Activated T-helper 2 cell treated with anti-CD3 and anti-CD28 coated beads, Interferon-gamma antibody, Interleukin-2, Interleukin-4, amounts not matched to agents 10 μg/mL and 5 μg/mL and 100 μg/mL, durations not matched to agents 14 hours and 24 hours and 36 hours (primary cell): Measurements from ENCODE around the gene KLHDC8B. TPM values are rescaled to one million over a fixed set of nuclear protein-coding genes. Genes with fewer than 3 reads are reported as not detected.

Source experiments
- DNase-seq: peaks from one replicate; pipeline ENCODE4 v3.0.0; 2021; ENCODE audit warnings: low spot score
- H3K27ac Mint-ChIP-seq: one replicate; pipeline ENCODE4 v1.8.0; 2021; ENCODE audit warnings: mixed read lengths
- H3K27me3 Mint-ChIP-seq: one replicate; pipeline ENCODE4 v1.8.0; 2021; ENCODE audit warnings: low read depth, mixed read lengths
- H3K36me3 Mint-ChIP-seq: one replicate; pipeline ENCODE4 v1.8.0; 2021; ENCODE audit warnings: low read depth, mixed read lengths
- H3K4me1 Mint-ChIP-seq: one replicate; pipeline ENCODE4 v1.8.0; 2021; ENCODE audit warnings: low read depth, mixed read lengths
- H3K4me3 Mint-ChIP-seq: one replicate; pipeline ENCODE4 v1.8.0; 2021; ENCODE audit warnings: low read depth, mild to moderate bottlenecking, moderate library complexity, mixed read lengths
- H3K9me3 Mint-ChIP-seq: one replicate; pipeline ENCODE4 v1.8.0; 2021; ENCODE audit warnings: mixed read lengths
- intact Hi-C: fragments of 100-400 bp; cut with micrococcal nuclease; formaldehyde crosslinking; loops from one replicate; pipeline ENCODE4 v1.15.1; 2023
- total RNA-seq: library from RNA; stranded (reverse); gene quantifications from 2 replicates; pipeline ENCODE4 v1.2.3, GENCODE V29; 2022

Gene KLHDC8B
- total RNA-seq, 1 donor from 2014 or later = 2.6 TPM

DNA sequence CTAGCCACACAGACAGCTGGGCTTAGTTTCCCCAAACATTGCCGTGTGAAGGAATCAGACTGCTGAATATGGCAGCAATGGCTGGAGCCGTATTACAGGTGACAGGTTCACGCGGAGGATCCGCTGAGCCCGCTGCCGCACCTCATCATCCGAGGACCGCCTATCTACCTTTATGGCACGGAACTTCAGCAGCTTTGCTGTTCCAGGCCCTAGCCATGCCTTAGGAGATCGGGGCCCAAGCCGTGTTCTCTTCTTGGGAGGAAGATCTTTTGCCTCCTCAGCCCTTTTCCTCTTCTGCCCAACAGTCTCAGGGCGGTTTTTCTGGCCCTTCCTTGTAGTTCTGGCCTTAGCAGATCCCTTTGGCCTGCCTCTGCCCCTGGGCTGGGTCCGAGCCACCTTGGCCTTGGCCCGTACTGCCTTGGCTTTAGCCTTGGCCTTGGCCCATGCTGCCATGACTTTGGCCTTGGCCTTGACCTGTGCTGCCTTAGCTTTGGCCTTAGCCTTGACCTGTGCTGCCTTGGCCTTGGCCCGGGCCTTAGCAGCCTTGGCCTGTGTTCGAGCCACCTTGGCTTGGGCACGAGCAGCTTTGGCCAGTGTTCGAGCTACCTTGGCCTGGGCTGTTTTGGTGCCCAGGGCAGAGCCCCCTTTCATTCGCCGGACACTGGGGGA, 8.5 kb upstream of the KLHDC8B start:
- Mint-ChIP-seq H3K27ac (no peak overlapping the region), H3K4me1 (peaks cover 20% of the 10 kb centered on the region), H3K27me3 (no peaks in the 10 kb centered on the region), H3K4me3 (no peak overlapping the region), H3K36me3 (peaks cover 42% of the 10 kb centered on the region), H3K9me3 (no peaks in the 10 kb centered on the region)
- DNase-seq = no peak
- intact Hi-C loops = loop anchor here (10.0 kb wide), 1 partner anchor 178 kb away; no protein-coding TSS in a partner anchor

DNA sequence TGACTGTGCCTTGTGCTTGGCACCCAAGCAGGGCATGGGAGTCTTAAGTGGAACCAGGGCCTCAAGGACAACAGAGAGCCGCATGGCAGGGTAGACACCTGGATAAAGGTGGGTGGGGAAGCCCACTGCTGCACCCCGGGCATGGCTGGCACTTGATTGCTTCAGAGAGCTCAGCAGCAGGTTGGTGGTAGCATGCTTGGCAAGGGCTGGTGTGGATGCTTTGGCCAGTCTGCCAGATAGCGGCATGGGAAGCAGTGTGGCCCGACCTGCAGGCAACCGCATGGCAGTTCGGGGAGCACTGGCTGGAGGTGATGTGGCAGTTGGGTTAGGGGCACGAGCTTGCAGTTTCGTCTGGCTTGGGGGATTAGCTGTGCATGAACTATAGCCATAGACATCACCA, 7.8 kb upstream of the KLHDC8B start:
- H3K27me3 Mint-ChIP-seq = no peaks in the 10 kb centered on the region
- no peaks in the 10 kb centered on the region for H3K9me3 Mint-ChIP-seq
- H3K4me3 Mint-ChIP-seq = no peak overlapping the region
- H3K36me3 Mint-ChIP-seq = peaks cover 42% of the 10 kb centered on the region
- peaks cover 20% of the 10 kb centered on the region for H3K4me1 Mint-ChIP-seq
- no peak for DNase-seq
- intact Hi-C loops = loop anchor here (10.0 kb wide), 1 partner anchor 179 kb away; no protein-coding TSS in a partner anchor
- no peak overlapping the region for H3K27ac Mint-ChIP-seq

DNA sequence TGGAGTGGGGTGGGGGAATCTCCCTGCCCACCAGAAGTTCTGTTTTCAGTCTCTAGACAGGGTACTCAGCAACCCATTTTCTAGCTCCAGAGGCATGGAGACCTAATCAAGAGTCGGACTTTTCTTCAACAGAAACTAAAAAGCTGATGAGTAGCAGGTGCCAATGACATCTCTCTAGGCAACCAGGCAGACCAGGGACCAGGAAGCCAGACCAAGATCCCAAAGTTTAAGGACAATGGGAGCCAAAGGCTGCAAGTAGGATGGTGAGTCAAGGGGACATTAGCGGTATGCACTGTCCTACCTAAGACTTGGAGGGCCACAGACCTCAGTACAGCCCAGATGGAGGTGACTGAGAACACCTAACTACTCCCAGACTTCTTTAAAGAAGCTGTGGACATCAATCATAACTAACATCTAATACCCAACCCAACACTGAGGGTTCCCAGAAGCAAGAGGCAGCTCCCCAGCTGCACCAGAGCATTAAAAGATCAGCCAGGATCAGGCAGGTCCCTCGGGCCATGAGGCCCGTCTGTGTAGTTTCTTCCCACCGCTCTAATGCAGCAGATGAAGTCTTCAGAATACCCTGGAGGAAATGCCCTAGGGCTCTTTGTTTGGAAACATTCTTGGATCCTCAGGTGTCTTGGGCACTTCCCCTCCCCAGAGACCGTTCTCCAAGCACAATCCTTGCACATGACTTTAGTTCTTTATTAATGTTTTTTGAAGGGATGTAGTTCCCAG, 6.2 kb upstream of the KLHDC8B start:
- Mint-ChIP-seq H3K27ac (peak overlapping the region; percentile 81), H3K36me3 (peaks cover 42% of the 10 kb centered on the region), H3K27me3 (no peaks in the 10 kb centered on the region), H3K4me1 (peaks cover 20% of the 10 kb centered on the region), H3K9me3 (no peaks in the 10 kb centered on the region), H3K4me3 (peak overlapping the region; percentile 93)
- DNase-seq = no peak
- intact Hi-C loops = loop anchor here (5.0 to 10.0 kb wide), 3 partner anchors 43 to 180 kb away; partner anchors contain the start of genes USP19 and USP4

DNA sequence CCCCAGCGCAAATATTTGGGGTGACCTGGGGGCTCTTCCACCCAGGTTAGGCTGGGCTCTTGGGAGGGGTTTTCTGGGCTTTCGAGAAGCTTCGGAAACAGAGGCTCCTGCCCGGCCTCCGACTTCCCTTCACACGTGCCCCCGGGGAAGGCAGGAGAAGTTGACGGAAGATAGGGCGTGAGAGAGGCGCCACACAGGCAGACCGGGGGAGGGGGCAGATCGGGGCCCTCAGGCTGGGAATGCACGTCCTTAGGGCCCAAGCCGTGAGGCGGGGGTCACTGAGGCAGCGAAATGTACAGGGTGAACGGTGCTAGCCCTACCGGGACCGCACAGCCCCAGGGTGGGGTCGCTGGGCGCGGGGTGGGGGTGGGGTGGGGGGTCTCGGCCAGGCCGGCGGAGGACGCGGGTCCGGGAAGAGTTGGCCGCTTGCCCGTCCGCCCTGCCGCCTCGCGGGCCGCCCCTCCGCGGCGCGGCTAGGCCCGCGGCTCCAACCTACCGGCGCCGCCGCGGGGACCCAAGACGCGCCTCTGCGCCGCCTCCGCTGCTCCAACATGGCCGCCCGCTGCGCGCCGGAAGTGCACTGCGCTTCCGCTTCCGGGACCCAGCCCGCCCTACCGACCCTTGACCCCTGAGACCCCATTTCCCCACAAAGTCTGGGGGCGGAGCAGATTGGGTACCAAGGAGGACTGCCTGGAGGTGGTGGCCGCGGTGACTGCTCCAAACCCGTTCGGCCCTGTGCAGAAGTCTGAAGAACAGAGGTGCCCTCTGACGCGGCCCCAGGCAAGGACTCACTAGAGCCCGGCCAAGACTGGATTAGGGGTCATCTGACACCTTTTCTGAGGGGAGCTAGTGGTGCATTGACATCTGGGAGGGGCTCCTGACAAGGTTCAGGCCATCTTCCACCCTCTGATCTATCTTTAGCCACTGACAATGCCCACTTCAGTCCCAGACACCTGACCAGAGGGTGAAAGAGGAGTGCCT, 5.3 kb upstream of the KLHDC8B start, which contains the start of gene CCDC71:
TSS of gene CCDC71 (minus strand) at position 561 of the 981 bp plus-strand sequence. CDS start 2,123 bp downstream, outside the sequence.
- peak within 1 kb of the TSS; percentile 93 for H3K4me3 Mint-ChIP-seq
- H3K27me3 Mint-ChIP-seq = no peaks in the 10 kb centered on the region
- H3K4me1 Mint-ChIP-seq = peaks cover 24% of the 10 kb centered on the region
- H3K27ac Mint-ChIP-seq = peak within 1 kb of the TSS; percentile 85
- H3K9me3 Mint-ChIP-seq = no peaks in the 10 kb centered on the region
- H3K36me3 Mint-ChIP-seq = peaks cover 42% of the 10 kb centered on the region
- peak; percentile 72 for DNase-seq
- intact Hi-C loops = loop anchor here (5.0 to 10.0 kb wide), 3 partner anchors 44 to 181 kb away; partner anchors contain the start of genes USP19 and USP4

DNA sequence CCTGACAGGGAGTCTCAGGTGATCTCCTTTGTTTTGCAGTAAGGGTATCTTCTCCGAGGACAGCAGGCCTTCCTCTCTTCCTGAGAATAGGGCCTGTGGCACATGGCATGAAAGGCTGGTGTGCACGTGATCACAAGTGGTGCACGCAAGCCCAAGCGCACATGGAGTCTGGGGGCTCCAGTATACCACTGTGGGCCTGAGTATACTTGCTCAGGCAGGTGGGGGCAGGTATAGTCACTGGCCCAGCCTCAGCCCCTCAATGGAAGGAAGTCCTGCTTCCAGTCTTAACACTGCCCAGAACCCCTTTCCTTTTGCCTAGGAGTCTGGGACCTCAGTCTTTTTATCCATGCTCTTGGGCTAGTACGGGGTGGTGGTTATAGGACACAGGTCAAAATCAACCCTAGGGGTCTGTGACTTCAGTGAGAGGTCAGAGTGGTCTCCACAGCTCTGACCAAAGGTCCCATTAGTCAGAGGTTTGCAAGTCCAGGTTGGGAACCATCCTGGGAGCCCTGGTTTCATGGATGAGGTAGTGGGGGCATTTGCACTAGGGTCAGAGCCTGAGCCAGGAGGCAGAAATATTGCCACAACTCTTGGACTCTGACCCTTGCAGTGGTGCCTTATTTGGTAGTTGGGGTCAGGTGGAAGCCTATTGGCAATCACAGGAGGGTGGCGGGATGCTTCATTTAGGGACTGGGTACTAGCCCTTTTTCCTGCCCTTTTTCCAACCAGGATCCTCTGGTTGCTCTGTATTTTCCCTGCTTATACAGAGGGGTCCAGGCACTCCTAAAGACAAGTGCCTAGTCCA, 4.4 kb upstream of the KLHDC8B start:
- H3K4me3 Mint-ChIP-seq = peak overlapping the region; percentile 85
- H3K27ac Mint-ChIP-seq = peak overlapping the region; percentile 85
- H3K9me3 Mint-ChIP-seq = no peaks in the 10 kb centered on the region
- no peaks in the 10 kb centered on the region for H3K27me3 Mint-ChIP-seq
- DNase-seq = no peak
- H3K36me3 Mint-ChIP-seq = peaks cover 39% of the 10 kb centered on the region
- peaks cover 22% of the 10 kb centered on the region for H3K4me1 Mint-ChIP-seq
- intact Hi-C loops = loop anchor here (5.0 to 10.0 kb wide), 3 partner anchors 45 to 182 kb away; partner anchors contain the start of genes USP19 and USP4

DNA sequence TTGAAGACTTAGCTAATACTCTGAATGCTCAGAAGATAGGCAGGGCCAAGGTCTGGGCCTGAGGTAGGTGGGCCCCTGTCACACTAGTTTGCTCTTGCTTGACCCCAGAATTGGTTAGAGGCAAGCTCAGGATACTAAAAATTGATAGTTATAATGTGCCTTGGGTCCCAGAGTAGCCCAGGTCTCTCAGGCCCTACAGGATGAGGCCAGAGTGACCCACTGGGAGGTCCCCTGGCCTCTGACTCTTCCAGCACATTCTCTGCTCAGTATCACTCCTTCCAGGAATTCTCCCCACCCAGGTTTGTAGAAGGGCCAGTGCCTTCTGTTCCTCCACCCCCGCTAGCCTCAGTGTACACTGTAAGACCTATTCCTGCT, 667 bp upstream of the KLHDC8B start:
- Mint-ChIP-seq H3K36me3 (peaks cover 7% of the 10 kb centered on the region), H3K27me3 (no peaks in the 10 kb centered on the region), H3K4me3 (peak overlapping the region; percentile 84), H3K27ac (peak overlapping the region; percentile 48), H3K4me1 (peaks cover 9% of the 10 kb centered on the region), H3K9me3 (no peaks in the 10 kb centered on the region)
- intact Hi-C loops = loop anchor here (1.0 to 10.0 kb wide), 2 partner anchors 104 to 279 kb away; partner anchors contain the start of gene C3orf62
- DNase-seq = no peak

DNA sequence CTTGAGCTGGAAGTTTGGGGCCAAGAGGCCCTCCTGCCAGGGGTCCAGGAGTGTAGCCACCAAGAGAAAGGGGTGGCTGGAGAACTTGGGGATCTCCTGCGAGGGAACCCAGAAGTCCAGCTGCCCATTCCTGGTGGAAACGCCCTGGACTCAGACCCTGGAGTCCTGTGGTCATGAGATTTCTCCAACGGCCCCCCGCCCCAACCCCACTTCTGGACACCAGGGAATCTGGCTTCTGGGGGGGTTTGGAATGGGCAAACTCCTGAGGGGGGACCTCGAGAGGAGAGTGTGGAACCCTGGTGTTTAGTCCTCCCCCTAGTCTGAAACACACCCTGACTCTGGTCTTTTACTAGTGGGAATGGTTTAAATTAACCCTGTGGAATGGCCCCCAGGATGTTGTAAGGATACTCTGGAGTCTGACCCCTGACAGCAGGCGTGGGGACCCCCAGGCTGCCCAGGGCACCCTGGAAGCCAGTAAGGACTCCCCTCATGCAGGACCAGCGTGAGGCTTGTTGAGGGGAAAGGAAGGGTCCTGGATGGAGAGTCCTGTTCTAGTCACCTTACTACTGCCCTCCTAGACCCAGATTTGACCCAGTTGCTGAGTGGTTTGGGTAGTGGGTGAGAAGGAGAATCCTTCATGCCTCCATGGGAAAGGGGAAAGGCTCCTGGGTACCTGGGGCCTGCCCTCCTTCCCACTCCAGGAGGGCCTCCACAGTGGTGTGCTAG, 540 bp downstream of the KLHDC8B start:
- intact Hi-C loops = loop anchor here (1.0 to 10.0 kb wide), 2 partner anchors 103 to 277 kb away; partner anchors contain the start of gene C3orf62
- Mint-ChIP-seq H3K27me3 (no peaks in the 10 kb centered on the region), H3K9me3 (no peaks in the 10 kb centered on the region), H3K27ac (no peak overlapping the region), H3K36me3 (no peaks in the 10 kb centered on the region), H3K4me3 (peak overlapping the region; percentile 39), H3K4me1 (peaks cover 5% of the 10 kb centered on the region)
- DNase-seq = no peak

DNA sequence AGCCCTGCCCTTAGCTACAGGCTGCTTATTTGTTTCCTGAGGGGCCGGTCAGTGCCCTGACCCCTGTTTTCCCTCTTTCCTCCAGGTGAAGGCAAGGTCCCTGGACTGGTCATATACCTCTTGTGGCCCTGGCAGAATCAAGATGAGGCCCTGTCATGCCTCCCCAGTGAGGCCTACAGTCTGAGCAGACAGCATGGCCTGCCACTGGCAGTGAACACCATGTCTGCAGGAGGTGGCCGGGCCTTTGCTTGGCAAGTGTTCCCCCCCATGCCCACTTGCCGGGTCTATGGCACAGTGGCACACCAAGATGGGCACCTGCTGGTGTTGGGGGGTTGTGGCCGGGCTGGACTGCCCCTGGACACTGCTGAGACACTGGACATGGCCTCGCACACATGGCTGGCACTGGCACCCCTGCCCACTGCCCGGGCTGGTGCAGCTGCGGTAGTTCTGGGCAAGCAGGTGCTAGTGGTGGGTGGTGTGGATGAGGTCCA, 1.2 kb downstream of the KLHDC8B start:
- Mint-ChIP-seq H3K27me3 (no peaks in the 10 kb centered on the region), H3K9me3 (no peaks in the 10 kb centered on the region), H3K4me1 (peaks cover 5% of the 10 kb centered on the region), H3K36me3 (no peaks in the 10 kb centered on the region), H3K4me3 (peak overlapping the region; percentile 30), H3K27ac (no peak overlapping the region)
- no peak for DNase-seq
- intact Hi-C loops = loop anchor here (10.0 kb wide), 1 partner anchor 102 kb away; the partner anchor contains the start of gene C3orf62

DNA sequence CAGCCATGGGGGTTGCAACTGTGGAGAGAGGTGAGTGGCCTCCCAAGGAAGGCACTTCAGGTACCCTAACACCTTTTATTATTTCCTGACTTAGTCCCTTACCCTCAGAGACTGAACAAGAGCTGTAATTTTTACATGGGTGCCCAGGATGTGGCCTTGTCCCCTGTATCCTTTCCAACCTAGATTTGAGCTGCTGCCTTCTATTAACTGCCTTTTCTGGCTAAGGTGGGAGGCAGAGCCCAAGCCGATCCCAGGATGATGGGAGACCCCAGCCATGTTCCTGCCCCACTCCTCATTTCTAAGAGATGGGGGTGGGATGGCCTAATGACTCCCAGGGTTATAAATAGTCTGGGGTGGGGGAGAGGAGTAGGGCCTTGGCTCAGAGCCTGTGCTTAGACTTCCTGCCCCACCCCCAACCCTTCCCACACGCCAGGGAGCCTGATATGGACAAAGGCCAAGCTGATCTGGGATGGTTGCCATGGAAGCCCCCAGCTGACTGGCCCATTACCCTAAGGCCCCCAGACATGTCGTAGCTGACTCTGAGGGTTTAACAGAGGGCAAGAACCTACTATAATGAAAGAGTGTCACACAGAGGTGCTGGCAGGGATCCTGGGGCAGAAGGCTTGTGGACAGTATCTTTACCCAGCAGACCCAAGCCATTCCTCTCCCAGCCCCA, 1.9 kb downstream of the KLHDC8B start:
- Mint-ChIP-seq H3K4me1 (peaks cover 5% of the 10 kb centered on the region), H3K27ac (no peak overlapping the region), H3K36me3 (no peaks in the 10 kb centered on the region), H3K9me3 (no peaks in the 10 kb centered on the region), H3K4me3 (no peak overlapping the region), H3K27me3 (no peaks in the 10 kb centered on the region)
- DNase-seq = no peak
- intact Hi-C loops = loop anchor here (10.0 kb wide), 1 partner anchor 102 kb away; the partner anchor contains the start of gene C3orf62

DNA sequence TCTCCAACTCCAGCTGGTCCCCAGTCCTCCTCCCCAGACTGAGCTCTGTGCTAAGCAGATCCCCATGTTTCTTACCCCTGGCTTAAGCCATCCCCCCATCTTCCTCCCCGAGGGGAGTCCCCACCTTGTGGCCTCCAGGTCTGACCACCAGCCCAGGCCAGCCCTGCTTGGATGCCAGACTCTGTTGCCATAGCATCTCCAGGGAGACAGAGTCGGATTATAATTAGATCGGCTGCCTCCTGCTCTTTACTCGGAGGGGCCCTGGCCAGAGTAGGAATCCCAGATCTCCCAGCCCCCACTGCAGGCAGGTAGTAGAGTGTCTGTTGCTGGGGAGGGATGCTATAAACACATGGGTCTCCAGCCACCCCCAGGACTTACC, 2.4 kb downstream of the KLHDC8B start:
- intact Hi-C loops = loop anchor here (10.0 kb wide), 1 partner anchor 101 kb away; the partner anchor contains the start of gene C3orf62
- Mint-ChIP-seq H3K27me3 (peaks cover under 1% of the 10 kb centered on the region), H3K27ac (no peak overlapping the region), H3K4me3 (no peak overlapping the region), H3K36me3 (no peaks in the 10 kb centered on the region), H3K4me1 (peaks cover 5% of the 10 kb centered on the region), H3K9me3 (no peaks in the 10 kb centered on the region)
- DNase-seq = no peak
